Peyer's patch (tissue), 4 donors: ENCODE measurements around the gene BPIFB4.

Experiments
- CTCF ChIP-seq, 6 experiments: fragments of 450-650 bp in 4 of 6; fragments of 200-600 bp in 2 of 6; sonication (generic) in 1 of 6; IDR thresholded peaks; one replicate each; pipeline ENCODE4 v1.5.1; 2017 to 2019; ENCODE audit warnings: antibody characterized with exemption in 6 of 6, mild to moderate bottlenecking in 3 of 6, moderate library complexity in 1 of 6
- POLR2A ChIP-seq, 2 donors: fragments of 450-650 bp; IDR thresholded peaks; one replicate each; pipeline ENCODE4 v1.5.1; 2017; ENCODE audit warnings: antibody characterized with exemption in 2 of 2, mild to moderate bottlenecking in 2 of 2, moderate library complexity in 2 of 2

- no peak for TF ChIP-seq CTCF (IDR thresholded peaks at IDR 0.05)
- TF ChIP-seq POLR2A (IDR thresholded peaks at IDR 0.05) = no peak
Measured at GRCh38 chr20:33038243-33038642, 41.2 kb upstream of the BPIFB4 start.
